ENCODE results near the gene MORF4L1.

DNA sequence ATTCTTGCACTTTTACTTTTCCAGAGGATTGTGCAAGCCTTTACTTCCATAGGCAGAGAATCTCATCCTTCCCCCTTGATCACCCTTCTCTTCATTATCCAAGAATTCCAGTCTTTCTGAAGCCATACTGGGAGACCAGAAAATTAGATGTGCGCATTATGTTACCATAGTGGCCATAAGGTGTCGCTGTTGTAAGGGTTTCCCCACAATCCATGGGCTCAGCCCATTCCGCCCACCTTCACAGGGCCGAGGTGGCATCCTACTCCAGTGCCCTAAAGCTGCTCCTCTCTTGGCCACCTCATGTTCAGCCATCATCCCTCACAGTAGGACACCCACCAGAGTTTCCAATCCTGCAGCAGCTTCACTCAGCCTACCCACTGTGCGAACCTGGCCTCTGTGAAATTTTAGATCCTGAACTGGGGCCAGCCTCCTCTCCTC is 37.1 kb downstream of the MORF4L1 start:
- TF ChIP-seq, protein P1, sequence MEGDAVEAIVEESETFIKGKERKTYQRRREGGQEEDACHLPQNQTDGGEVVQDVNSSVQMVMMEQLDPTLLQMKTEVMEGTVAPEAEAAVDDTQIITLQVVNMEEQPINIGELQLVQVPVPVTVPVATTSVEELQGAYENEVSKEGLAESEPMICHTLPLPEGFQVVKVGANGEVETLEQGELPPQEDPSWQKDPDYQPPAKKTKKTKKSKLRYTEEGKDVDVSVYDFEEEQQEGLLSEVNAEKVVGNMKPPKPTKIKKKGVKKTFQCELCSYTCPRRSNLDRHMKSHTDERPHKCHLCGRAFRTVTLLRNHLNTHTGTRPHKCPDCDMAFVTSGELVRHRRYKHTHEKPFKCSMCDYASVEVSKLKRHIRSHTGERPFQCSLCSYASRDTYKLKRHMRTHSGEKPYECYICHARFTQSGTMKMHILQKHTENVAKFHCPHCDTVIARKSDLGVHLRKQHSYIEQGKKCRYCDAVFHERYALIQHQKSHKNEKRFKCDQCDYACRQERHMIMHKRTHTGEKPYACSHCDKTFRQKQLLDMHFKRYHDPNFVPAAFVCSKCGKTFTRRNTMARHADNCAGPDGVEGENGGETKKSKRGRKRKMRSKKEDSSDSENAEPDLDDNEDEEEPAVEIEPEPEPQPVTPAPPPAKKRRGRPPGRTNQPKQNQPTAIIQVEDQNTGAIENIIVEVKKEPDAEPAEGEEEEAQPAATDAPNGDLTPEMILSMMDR (IDR thresholded peaks at IDR 0.05; ENCODE audit: low read depth, low read length), result peak; percentile 58
- TF ChIP-seq MYC (IDR thresholded peaks at IDR 0.05; ENCODE audit: low read depth, low read length) (no peak), POLR2A (IDR thresholded peaks at IDR 0.05; ENCODE audit: extremely low read depth, insufficient read length) (no peak)
- TF ChIP-seq, protein P2, sequence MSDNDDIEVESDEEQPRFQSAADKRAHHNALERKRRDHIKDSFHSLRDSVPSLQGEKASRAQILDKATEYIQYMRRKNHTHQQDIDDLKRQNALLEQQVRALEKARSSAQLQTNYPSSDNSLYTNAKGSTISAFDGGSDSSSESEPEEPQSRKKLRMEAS (IDR thresholded peaks at IDR 0.05; ENCODE audit: low read depth, low read length), result no peak
